Trophoblast cell (in vitro differentiated cells and primary cell): ENCODE data around the gene COX19.
"Not testable (repeated sequence)": the region's sequence is repeated elsewhere in the genome, so short reads cannot be mapped to it uniquely, and the experiment has no call there.

Experiments used
- DNase-seq, 2 donors: peaks; one replicate each; pipeline ENCODE4 v3.0.0-alpha.2; 2016
- H2AFZ ChIP-seq: 2 replicates; pipeline ENCODE4 v1.6.1; 2013; ENCODE audit warnings: low read length, moderate library complexity, mild to moderate bottlenecking; ENCODE audit not compliant: insufficient read depth, poor library complexity
- H2AK5ac ChIP-seq: 2 replicates; pipeline ENCODE4 v1.6.1; 2013; ENCODE audit warnings: mild to moderate bottlenecking, low read length
- H2BK120ac ChIP-seq: 2 replicates; pipeline ENCODE4 v1.6.1; 2013; ENCODE audit warnings: low read length, mild to moderate bottlenecking, moderate library complexity; ENCODE audit not compliant: insufficient read depth, poor library complexity
- H2BK12ac ChIP-seq: 2 replicates; pipeline ENCODE4 v1.6.1; 2013; ENCODE audit warnings: mild to moderate bottlenecking, low read length, moderate library complexity
- H2BK5ac ChIP-seq: 2 replicates; pipeline ENCODE4 v1.6.1; 2013; ENCODE audit warnings: low read length, low read depth, moderate library complexity, mild to moderate bottlenecking; ENCODE audit not compliant: poor library complexity
- H3K14ac ChIP-seq: 2 replicates; pipeline ENCODE4 v1.6.1; 2013; ENCODE audit warnings: mild to moderate bottlenecking, low read length
- H3K18ac ChIP-seq: 2 replicates; pipeline ENCODE4 v1.6.1; 2013; ENCODE audit warnings: mild to moderate bottlenecking, low read length
- H3K23ac ChIP-seq: 2 replicates; pipeline ENCODE4 v1.6.1; 2013; ENCODE audit warnings: low read length
- H3K27ac ChIP-seq: 2 replicates; pipeline ENCODE4 v1.5.1; 2013; ENCODE audit warnings: low read depth, mild to moderate bottlenecking, inconsistent platforms, low read length, moderate library complexity
- H3K27me3 ChIP-seq: 2 replicates; pipeline ENCODE4 v1.6.1; 2013; ENCODE audit warnings: inconsistent platforms, mild to moderate bottlenecking, low read length, moderate library complexity; ENCODE audit not compliant: insufficient read depth
- H3K36me3 ChIP-seq, 2 experiments: 1 replicate in 1 of 2; 2 replicates in 1 of 2; pipeline ENCODE4 v1.6.1; 2013; ENCODE audit warnings: low read length in 2 of 2, mild to moderate bottlenecking in 2 of 2, moderate library complexity in 1 of 2; ENCODE audit not compliant: insufficient read depth in 2 of 2, control insufficient read depth in 1 of 2
- H3K4ac ChIP-seq: 2 replicates; pipeline ENCODE4 v1.6.1; 2013; ENCODE audit warnings: low read depth, mild to moderate bottlenecking, low read length, moderate library complexity
- H3K4me1 ChIP-seq, 2 experiments: 1 replicate in 1 of 2; 2 replicates in 1 of 2; pipeline ENCODE4 v1.6.1; 2013; ENCODE audit warnings: low read length in 2 of 2, mild to moderate bottlenecking in 2 of 2, moderate library complexity in 1 of 2; ENCODE audit not compliant: insufficient read depth in 2 of 2, control insufficient read depth in 1 of 2
- H3K4me2 ChIP-seq: 2 replicates; pipeline ENCODE4 v1.6.1; 2013; ENCODE audit warnings: inconsistent platforms, mild to moderate bottlenecking, low read length, moderate library complexity
- H3K4me3 ChIP-seq: 2 replicates; pipeline ENCODE4 v1.5.1; 2013; ENCODE audit warnings: mild to moderate bottlenecking, low read depth, low read length, inconsistent platforms
- H3K79me1 ChIP-seq: one replicate; pipeline ENCODE4 v1.6.1; 2013; ENCODE audit warnings: low read length
- H3K79me2 ChIP-seq: 2 replicates; pipeline ENCODE4 v1.6.1; 2013; ENCODE audit warnings: low read length, mild to moderate bottlenecking; ENCODE audit not compliant: control insufficient read depth, insufficient read depth, poor library complexity
- H3K9ac ChIP-seq: 2 replicates; pipeline ENCODE4 v1.6.1; 2013; ENCODE audit warnings: mild to moderate bottlenecking, low read length
- H3K9me3 ChIP-seq: 2 replicates; pipeline ENCODE4 v1.6.1; 2013; ENCODE audit warnings: low read depth, mild to moderate bottlenecking, control low read depth, inconsistent platforms, low read length; ENCODE audit not compliant: insufficient read depth
- H4K12ac ChIP-seq: 2 replicates; pipeline ENCODE4 v1.6.1; 2013; ENCODE audit warnings: low read depth, mild to moderate bottlenecking, low read length, moderate library complexity
- H4K8ac ChIP-seq: 2 replicates; pipeline ENCODE4 v1.6.1; 2013; ENCODE audit warnings: low read depth, mild to moderate bottlenecking, low read length, moderate library complexity
- H4K91ac ChIP-seq: one replicate; pipeline ENCODE4 v1.6.1; 2013; ENCODE audit warnings: low read depth, mild to moderate bottlenecking, low read length, moderate library complexity
- WGBS: extraction: QIAGEN DNeasy Blood & Tissue Kit; methylation state at CpG from one replicate; pipeline ENCODE4 v1.1.7; 2013; ENCODE audit warnings: missing lambda C conversion rate; ENCODE audit not compliant: insufficient read length, insufficient coverage; ENCODE audit errors: extremely low coverage; 5-methylcytosine and 5-hydroxymethylcytosine counted together

Gene COX19

GRCh38 chr7:961546-962400 is 13.6 kb downstream of the COX19 start:
- H3K36me3 ChIP-seq: peaks cover 2 to 4% of the 10 kb centered on the region in 2 experiments
- no peak overlapping the region for H2BK5ac ChIP-seq
- no peak overlapping the region for H4K91ac ChIP-seq
- H4K12ac ChIP-seq: no peak overlapping the region
- H3K9me3 ChIP-seq: no peaks in the 10 kb centered on the region
- no peak overlapping the region for H2BK120ac ChIP-seq
- no peaks in the 10 kb centered on the region for H3K79me1 ChIP-seq
- H2AFZ ChIP-seq: no peak overlapping the region
- no peak overlapping the region for H3K18ac ChIP-seq
- WGBS: no CpG with 5 or more reads among the region's 37 CpGs
- H3K4me1 ChIP-seq: peaks cover 3 to 12% of the 10 kb centered on the region in 2 experiments
- no peak overlapping the region for H3K9ac ChIP-seq
- peak overlapping the region; percentile 4 for H3K4me3 ChIP-seq
- no peak overlapping the region for H3K4ac ChIP-seq
- H3K79me2 ChIP-seq: no peaks in the 10 kb centered on the region
- no peak overlapping the region for H3K23ac ChIP-seq
- H3K14ac ChIP-seq: no peak overlapping the region
- no peak overlapping the region for H4K8ac ChIP-seq
- no peaks in the 10 kb centered on the region for H3K27me3 ChIP-seq
- H3K4me2 ChIP-seq: no peak overlapping the region
- no peak overlapping the region for H2AK5ac ChIP-seq
- DNase-seq: no peak
- no peak overlapping the region for H3K27ac ChIP-seq
- no peak overlapping the region for H2BK12ac ChIP-seq

GRCh38 chr7:960972-961371 is 14.4 kb downstream of the COX19 start:
- H3K79me1 ChIP-seq, H2AK5ac ChIP-seq, H2BK12ac ChIP-seq, H3K4me2 ChIP-seq, H2BK120ac ChIP-seq, H4K12ac ChIP-seq, H3K18ac ChIP-seq, H2BK5ac ChIP-seq, H3K4me3 ChIP-seq, H3K27me3 ChIP-seq, H3K23ac ChIP-seq, H3K14ac ChIP-seq, DNase-seq, H3K36me3 ChIP-seq, H4K8ac ChIP-seq, H3K27ac ChIP-seq, H3K9me3 ChIP-seq, H3K79me2 ChIP-seq, H4K91ac ChIP-seq, H3K4ac ChIP-seq, H2AFZ ChIP-seq, H3K9ac ChIP-seq: not testable (repeated sequence)
- peaks cover 3 to 12% of the 10 kb centered on the region in 2 experiments for H3K4me1 ChIP-seq
- WGBS: no CpG with 5 or more reads among the region's 13 CpGs

DNA sequence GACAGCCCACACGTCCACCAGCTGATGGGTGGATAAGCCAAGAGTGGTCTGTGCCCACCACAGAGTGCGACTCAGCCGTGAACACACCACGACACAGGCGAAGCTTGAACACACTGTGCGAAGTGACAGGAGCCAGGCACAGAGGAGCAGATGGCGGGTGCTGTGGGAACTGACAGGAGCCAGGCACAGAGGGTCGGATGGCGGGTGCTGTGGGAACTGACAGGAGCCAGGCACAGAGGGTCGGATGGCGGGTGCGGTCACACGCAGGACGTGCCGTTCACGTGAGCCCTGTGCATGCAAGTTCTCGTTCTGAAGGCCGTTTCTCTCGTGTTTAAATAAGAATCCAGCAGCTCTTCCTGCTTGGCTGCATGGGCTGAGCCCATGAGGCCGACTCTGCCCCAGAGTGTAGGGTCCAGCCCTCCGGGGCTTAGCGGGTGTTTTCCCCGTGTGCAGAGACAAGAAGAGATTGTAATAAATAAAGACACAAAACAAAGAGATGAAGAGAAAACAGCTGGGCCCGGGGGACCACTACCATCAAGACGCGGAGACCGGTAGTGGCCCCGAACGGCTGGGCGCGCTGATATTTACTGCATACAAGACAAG is 15.0 kb downstream of the COX19 start:
- no peak overlapping the region for H2BK12ac ChIP-seq
- no peak overlapping the region for H3K23ac ChIP-seq
- no peak overlapping the region for H3K14ac ChIP-seq
- H3K9me3 ChIP-seq: no peaks in the 10 kb centered on the region
- no peak overlapping the region for H3K4me3 ChIP-seq
- DNase-seq: no peak
- H3K9ac ChIP-seq: no peak overlapping the region
- peaks cover 3 to 11% of the 10 kb centered on the region in 2 experiments for H3K4me1 ChIP-seq
- H2BK5ac ChIP-seq: no peak overlapping the region
- H3K27me3 ChIP-seq: no peaks in the 10 kb centered on the region
- no peaks in the 10 kb centered on the region for H3K79me2 ChIP-seq
- no peak overlapping the region for H2AK5ac ChIP-seq
- no peak overlapping the region for H3K4me2 ChIP-seq
- H3K27ac ChIP-seq: no peak overlapping the region
- H3K79me1 ChIP-seq: no peaks in the 10 kb centered on the region
- H3K18ac ChIP-seq: no peak overlapping the region
- H4K8ac ChIP-seq: no peak overlapping the region
- no peak overlapping the region for H4K12ac ChIP-seq
- no peak overlapping the region for H2BK120ac ChIP-seq
- H3K4ac ChIP-seq: no peak overlapping the region
- no CpG with 5 or more reads among the region's 31 CpGs for WGBS
- no peak overlapping the region for H4K91ac ChIP-seq
- no peak overlapping the region for H2AFZ ChIP-seq
- no peaks in the 10 kb centered on the region for H3K36me3 ChIP-seq

- H2AFZ ChIP-seq: not testable (repeated sequence)
These were observed 15.6 kb downstream of the COX19 start for GRCh38 chr7:959740-960139.

More at GRCh38 chr7:959740-960139, 15.6 kb downstream of the COX19 start:
- not testable (repeated sequence) for H3K4ac ChIP-seq, H2BK5ac ChIP-seq, H3K9ac ChIP-seq, H3K79me1 ChIP-seq, DNase-seq, H2BK120ac ChIP-seq, H4K12ac ChIP-seq, H3K4me2 ChIP-seq, H3K79me2 ChIP-seq, H3K27me3 ChIP-seq, H3K4me1 ChIP-seq, H3K23ac ChIP-seq, H4K91ac ChIP-seq, H3K27ac ChIP-seq, H3K4me3 ChIP-seq, H3K9me3 ChIP-seq, H2AK5ac ChIP-seq, H4K8ac ChIP-seq, H3K36me3 ChIP-seq, H2BK12ac ChIP-seq, H3K14ac ChIP-seq, H3K18ac ChIP-seq
- WGBS: no CpG with 5 or more reads among the region's 10 CpGs
